BLaER1 (cell line): ENCODE measurements around the gene TAX1BP1.

Experiments
- H3K27ac ChIP-seq: shearing (Covaris generic); formaldehyde crosslinking; 2 replicates; pipeline ENCODE4 v1.8.1; 2022
- H3K27me3 ChIP-seq: shearing (Covaris generic); formaldehyde crosslinking; 2 replicates; pipeline ENCODE4 v1.8.1; 2022
- H3K36me3 ChIP-seq: shearing (Covaris generic); formaldehyde crosslinking; 2 replicates; pipeline ENCODE4 v1.8.1; 2022
- H3K4me1 ChIP-seq: shearing (Covaris generic); formaldehyde crosslinking; 2 replicates; pipeline ENCODE4 v1.8.1; 2022
- H3K4me2 ChIP-seq: shearing (Covaris generic); formaldehyde crosslinking; 2 replicates; pipeline ENCODE4 v1.8.1; 2022
- H3K4me3 ChIP-seq: shearing (Covaris generic); formaldehyde crosslinking; 2 replicates; pipeline ENCODE4 v1.8.1; 2022
- H3K9ac ChIP-seq: shearing (Covaris generic); formaldehyde crosslinking; 2 replicates; pipeline ENCODE4 v1.8.1; 2022
- H3K9me3 ChIP-seq: shearing (Covaris generic); formaldehyde crosslinking; 2 replicates; pipeline ENCODE4 v1.8.1; 2022
- H4K20me1 ChIP-seq: shearing (Covaris generic); formaldehyde crosslinking; 2 replicates; pipeline ENCODE4 v1.8.1; 2022
- Cebpa-rat ChIP-seq: shearing (Covaris generic); IDR thresholded peaks from 2 replicates; pipeline ENCODE4 v1.8.1; 2022

The TAX1BP1 gene

DNA sequence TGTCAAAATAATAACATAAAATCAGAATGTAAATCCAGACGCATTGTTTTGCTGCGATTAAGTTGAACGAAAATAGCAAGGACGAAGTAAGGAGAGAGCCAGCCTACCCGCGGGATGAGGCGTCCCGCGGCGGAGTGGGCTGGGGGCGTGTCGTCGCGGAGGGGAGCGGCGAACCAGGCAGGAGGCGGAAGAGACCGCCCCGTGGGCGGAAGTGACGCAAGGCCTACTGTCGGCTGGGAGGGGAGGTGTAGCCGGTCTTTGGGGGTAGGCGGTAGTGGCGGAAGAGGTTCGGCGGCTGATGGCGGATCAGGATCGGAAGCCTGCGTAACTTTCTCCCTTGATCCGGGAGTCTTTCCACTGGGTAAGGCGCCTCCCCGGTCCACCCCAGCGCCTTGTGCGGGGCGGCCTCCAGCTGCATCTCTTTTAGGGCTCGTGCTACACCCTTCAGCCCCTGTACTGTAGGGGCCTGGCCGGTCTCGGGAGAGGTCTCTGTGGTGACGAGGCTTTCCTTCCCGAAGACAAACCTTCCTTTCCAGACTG lies at the start of gene TAX1BP1:
Gene TAX1BP1 (plus strand): TSS at position 254 of the 540 bp plus-strand sequence. CDS start 8,363 bp downstream, outside the sequence.
- no peaks in the 10 kb centered on the region for H3K36me3 ChIP-seq
- no peaks in the 10 kb centered on the region for H3K9me3 ChIP-seq
- TF ChIP-seq Cebpa-rat = no peak
- peak within 1 kb of the TSS; percentile 80 for H3K4me2 ChIP-seq
- H3K27me3 ChIP-seq = no peaks in the 10 kb centered on the region
- H4K20me1 ChIP-seq = peaks cover 41% of the 10 kb centered on the region
- peak within 1 kb of the TSS; percentile 92 for H3K4me3 ChIP-seq
- H3K9ac ChIP-seq = peak within 1 kb of the TSS; percentile 89
- peak within 1 kb of the TSS; percentile 86 for H3K27ac ChIP-seq
- peaks cover 26% of the 10 kb centered on the region for H3K4me1 ChIP-seq

DNA sequence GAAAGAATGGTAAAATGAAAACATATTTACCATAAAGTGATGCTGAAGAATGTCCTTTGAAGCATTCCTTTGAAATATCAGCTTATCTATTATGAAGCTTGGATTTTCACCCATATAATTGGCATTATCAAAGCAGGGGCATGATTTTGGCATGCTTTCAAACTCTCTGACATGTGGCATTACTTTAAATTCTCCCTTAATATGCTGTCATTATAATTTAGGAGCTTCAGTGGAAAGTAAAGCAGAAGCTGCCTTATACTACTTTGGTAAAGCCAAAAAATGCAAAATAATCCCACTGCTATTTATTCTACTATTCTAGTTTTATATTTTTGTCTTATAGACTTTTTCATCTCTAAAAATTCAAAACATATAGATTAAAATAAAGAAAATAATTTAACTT lies 49.3 kb upstream of the TAX1BP1 start:
- no peak overlapping the region for H3K4me3 ChIP-seq
- H3K4me1 ChIP-seq = peaks cover 9% of the 10 kb centered on the region
- no peak overlapping the region for H3K27ac ChIP-seq
- no peak for TF ChIP-seq Cebpa-rat
- H4K20me1 ChIP-seq = no peaks in the 10 kb centered on the region
- no peaks in the 10 kb centered on the region for H3K27me3 ChIP-seq
- no peaks in the 10 kb centered on the region for H3K9me3 ChIP-seq
- H3K9ac ChIP-seq = no peak overlapping the region
- H3K4me2 ChIP-seq = no peak overlapping the region
- H3K36me3 ChIP-seq = no peaks in the 10 kb centered on the region

DNA sequence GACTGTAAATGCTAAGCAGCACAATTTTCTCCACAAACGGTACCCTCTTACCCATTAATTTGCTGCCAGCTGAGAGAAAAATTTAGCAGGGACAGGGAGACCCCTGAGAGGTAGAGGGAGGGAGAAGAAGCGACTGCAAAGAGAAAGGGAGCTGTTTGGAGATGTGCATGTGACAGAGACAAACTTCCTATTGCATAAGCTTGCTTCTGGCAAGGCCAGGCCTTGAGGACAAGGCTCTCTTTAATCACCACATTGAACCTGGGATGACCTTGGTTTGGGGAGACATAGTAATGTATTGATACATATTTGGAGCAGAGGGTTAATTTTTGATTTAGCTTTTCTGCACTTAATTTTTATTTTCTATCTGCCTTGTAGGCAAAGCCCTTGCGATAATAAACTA lies 46.2 kb upstream of the TAX1BP1 start:
- no peak overlapping the region for H3K4me3 ChIP-seq
- TF ChIP-seq Cebpa-rat = no peak
- H4K20me1 ChIP-seq = no peaks in the 10 kb centered on the region
- no peak overlapping the region for H3K27ac ChIP-seq
- no peaks in the 10 kb centered on the region for H3K9me3 ChIP-seq
- no peak overlapping the region for H3K9ac ChIP-seq
- peaks cover 9% of the 10 kb centered on the region for H3K4me1 ChIP-seq
- H3K36me3 ChIP-seq = no peaks in the 10 kb centered on the region
- no peak overlapping the region for H3K4me2 ChIP-seq
- no peaks in the 10 kb centered on the region for H3K27me3 ChIP-seq

DNA sequence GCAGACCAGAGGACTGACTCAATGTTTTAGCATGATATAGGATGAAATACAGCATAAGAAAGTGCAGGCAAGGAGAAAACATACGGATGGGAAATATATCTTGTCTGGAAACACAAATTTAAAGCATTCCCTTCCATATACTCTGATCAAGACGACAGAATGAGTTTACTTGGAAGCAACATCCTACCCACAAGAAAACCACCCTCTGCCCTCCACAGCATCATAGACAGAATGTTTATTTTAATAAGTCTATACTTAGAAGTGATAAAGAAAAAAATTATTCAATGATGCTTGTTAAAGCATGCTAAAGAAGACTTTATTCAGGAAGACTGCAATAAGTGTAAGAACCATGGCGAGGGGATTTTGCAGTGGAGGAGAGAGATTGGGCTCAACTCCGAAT lies 44.9 kb upstream of the TAX1BP1 start:
- no peaks in the 10 kb centered on the region for H3K27me3 ChIP-seq
- no peaks in the 10 kb centered on the region for H4K20me1 ChIP-seq
- H3K27ac ChIP-seq = no peak overlapping the region
- no peak overlapping the region for H3K4me2 ChIP-seq
- H3K4me1 ChIP-seq = no peaks in the 10 kb centered on the region
- TF ChIP-seq Cebpa-rat = no peak
- no peak overlapping the region for H3K4me3 ChIP-seq
- no peaks in the 10 kb centered on the region for H3K9me3 ChIP-seq
- H3K36me3 ChIP-seq = no peaks in the 10 kb centered on the region
- no peak overlapping the region for H3K9ac ChIP-seq

DNA sequence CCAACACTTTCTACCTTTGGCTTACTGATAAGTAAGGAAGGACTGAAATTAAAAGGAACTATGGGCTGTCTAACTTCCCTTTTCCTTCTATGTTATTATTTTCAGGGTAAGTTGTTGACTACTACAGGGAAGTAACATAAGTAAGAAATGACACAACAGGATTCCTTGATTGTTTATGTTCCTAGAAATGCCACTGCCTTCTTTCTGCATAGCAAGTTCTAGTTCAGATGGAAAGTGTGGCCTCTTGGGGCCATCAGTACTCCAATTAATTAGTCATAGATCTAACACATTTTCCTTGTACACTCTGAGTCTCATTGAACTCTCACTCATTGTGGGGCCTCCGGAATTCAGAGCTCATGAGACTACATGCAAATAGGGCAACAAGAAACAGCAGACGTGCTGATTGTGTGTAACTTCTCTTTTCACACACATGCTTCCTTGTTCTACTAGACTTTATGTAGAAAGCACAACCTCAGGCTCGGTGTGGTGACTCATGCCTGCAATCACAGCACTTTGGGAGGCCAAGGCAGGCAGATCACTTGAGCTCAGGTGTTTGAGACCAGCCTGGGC lies 42.0 kb upstream of the TAX1BP1 start:
- Histone ChIP-seq H3K27me3 (no peaks in the 10 kb centered on the region), H4K20me1 (no peaks in the 10 kb centered on the region), H3K4me3 (no peak overlapping the region), H3K9ac (no peak overlapping the region), H3K9me3 (no peaks in the 10 kb centered on the region), H3K4me2 (no peak overlapping the region), H3K36me3 (no peaks in the 10 kb centered on the region), H3K27ac (no peak overlapping the region), H3K4me1 (no peaks in the 10 kb centered on the region)
- no peak for TF ChIP-seq Cebpa-rat

DNA sequence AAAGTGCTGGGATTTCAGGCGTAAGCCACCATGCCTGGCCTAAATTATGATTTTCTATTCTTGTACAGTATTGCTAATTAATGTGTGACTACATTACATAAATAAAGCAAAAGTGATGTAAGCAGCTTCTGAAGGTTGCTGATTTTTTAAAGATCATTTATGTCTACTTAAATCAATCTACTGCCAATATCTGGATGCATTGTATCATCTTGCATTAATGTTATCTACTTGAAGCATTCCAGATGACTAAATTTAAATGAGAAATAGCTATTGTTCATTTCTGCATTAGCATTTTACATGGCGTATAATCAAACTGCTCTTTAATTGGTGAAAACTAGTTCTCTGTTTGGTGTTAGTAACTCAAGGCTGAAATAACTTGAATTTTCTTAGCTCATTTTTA lies 40.2 kb upstream of the TAX1BP1 start:
- Histone ChIP-seq H3K9me3 (no peaks in the 10 kb centered on the region), H3K4me3 (no peak overlapping the region), H4K20me1 (no peaks in the 10 kb centered on the region), H3K36me3 (no peaks in the 10 kb centered on the region), H3K4me2 (no peak overlapping the region), H3K27me3 (no peaks in the 10 kb centered on the region), H3K27ac (no peak overlapping the region), H3K9ac (no peak overlapping the region), H3K4me1 (no peaks in the 10 kb centered on the region)
- no peak for TF ChIP-seq Cebpa-rat

DNA sequence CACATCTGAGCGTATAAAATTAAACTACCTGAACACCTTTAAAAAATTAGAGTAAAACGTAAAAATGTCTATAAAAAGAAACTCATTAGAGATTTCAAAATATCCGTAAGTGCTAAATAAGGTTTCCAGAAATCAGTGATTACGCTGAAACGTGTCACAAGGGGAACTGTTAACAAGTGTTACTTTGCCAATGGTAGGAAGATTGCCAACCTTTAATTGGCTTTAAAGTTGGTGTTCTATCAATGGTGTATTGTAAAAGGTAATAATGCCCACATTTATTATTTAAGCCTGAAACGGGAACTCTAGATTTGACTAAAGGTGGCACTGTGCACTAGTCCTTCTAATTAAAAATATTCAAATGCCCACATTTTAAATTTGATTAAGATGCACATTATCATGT lies 39.5 kb upstream of the TAX1BP1 start:
- H4K20me1 ChIP-seq = no peaks in the 10 kb centered on the region
- no peak for TF ChIP-seq Cebpa-rat

DNA sequence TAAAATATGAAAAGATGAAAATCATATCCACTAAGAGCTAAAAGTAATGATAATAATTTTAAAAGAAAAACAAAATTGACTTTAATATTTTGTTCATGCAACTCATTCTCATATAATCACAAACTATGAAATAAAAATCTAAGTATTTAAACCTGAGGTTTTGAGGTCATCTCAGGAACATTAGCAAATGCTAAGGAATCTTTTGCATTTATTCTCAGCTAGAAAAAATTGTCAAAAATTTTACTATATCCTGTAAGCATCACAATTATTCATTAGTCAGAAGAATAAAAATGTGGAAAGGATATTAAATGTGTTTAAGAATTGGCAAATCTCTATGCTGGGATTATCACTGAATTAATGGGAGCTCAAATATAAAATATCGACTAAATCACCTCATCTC lies 36.8 kb upstream of the TAX1BP1 start:
- Histone ChIP-seq H3K36me3 (no peaks in the 10 kb centered on the region), H4K20me1 (no peaks in the 10 kb centered on the region), H3K9ac (no peak overlapping the region), H3K4me1 (no peaks in the 10 kb centered on the region), H3K4me3 (no peak overlapping the region), H3K27me3 (no peaks in the 10 kb centered on the region), H3K4me2 (no peak overlapping the region), H3K9me3 (no peaks in the 10 kb centered on the region), H3K27ac (no peak overlapping the region)
- no peak for TF ChIP-seq Cebpa-rat

More for the DNA sequence above, 39.5 kb upstream of the TAX1BP1 start:
- no peak overlapping the region for H3K4me3 ChIP-seq
- no peak overlapping the region for H3K4me2 ChIP-seq
- H3K36me3 ChIP-seq = no peaks in the 10 kb centered on the region
- no peak overlapping the region for H3K27ac ChIP-seq
- no peaks in the 10 kb centered on the region for H3K4me1 ChIP-seq
- no peak overlapping the region for H3K9ac ChIP-seq
- no peaks in the 10 kb centered on the region for H3K9me3 ChIP-seq
- H3K27me3 ChIP-seq = no peaks in the 10 kb centered on the region

DNA sequence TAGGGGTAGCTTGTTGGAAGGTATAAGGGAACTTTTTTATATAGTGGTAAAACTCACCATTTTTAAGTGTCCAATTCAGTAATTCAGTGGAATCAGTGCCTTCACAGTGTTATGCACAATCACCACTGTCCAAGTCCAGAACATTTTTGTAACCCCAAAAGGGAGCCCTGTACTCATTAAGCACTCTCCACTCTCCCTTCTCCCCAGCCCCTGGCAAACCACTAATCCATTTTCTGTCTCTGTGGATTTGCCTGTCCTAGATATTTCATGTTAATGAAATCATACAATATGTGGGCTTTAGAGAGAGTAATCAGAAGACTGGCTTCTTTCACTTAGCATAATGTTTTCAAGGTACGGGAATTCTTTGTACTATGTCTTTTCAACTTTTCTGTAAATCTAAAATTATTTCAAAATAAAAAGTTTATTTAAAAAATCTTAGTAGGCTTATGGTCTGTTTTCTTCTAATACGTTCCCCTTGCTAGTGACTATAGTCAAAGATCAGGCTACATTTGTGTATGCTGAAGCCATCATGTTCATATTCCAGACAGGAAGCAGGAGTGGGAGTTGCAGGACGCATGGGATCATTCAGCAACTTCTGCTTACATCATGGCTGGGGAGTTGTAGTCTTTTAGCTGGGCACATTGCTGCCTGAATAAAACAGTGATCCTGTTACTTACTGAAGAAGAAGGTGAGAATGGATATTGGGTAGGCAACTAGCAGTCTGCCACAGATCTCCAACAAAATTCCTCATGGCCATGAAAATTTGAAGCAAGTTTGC lies 35.4 kb upstream of the TAX1BP1 start:
- no peak for TF ChIP-seq Cebpa-rat
- Histone ChIP-seq H3K4me1 (no peaks in the 10 kb centered on the region), H3K36me3 (no peaks in the 10 kb centered on the region), H3K9ac (no peak overlapping the region), H3K27me3 (no peaks in the 10 kb centered on the region), H3K4me3 (no peak overlapping the region), H3K9me3 (no peaks in the 10 kb centered on the region), H3K4me2 (no peak overlapping the region), H4K20me1 (no peaks in the 10 kb centered on the region), H3K27ac (no peak overlapping the region)

DNA sequence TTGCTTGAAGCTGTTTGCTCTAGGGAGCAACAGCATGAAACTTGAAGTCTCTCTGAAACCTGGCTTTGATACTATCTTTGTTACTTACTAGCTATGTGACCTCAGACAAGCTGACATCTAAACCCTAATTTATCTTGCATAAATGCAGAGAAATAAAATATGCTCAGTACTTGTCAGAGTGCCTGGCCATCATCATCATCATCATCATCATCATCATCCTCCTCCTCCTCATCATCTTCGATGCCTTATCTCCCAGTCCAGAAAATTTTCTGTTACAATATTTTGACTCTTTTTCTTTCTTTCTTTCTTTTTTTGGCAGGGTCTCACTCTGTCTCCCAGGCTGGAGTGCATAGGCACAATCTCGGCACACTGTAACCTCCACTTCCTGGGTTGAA lies 34.8 kb upstream of the TAX1BP1 start:
- Histone ChIP-seq H3K9ac (no peak overlapping the region), H3K27ac (no peak overlapping the region), H4K20me1 (no peaks in the 10 kb centered on the region), H3K9me3 (no peaks in the 10 kb centered on the region), H3K27me3 (no peaks in the 10 kb centered on the region), H3K4me2 (no peak overlapping the region), H3K36me3 (no peaks in the 10 kb centered on the region), H3K4me3 (no peak overlapping the region), H3K4me1 (no peaks in the 10 kb centered on the region)
- TF ChIP-seq Cebpa-rat = no peak
